Measurements from ENCODE around the gene RBM4B.

GRCh38 chr11:66693356-66694055 is 15.8 kb upstream of the RBM4B start:
- no peak for TF ChIP-seq TAF1 (conservative IDR thresholded peaks at IDR 0.05)
- TF ChIP-seq RAD21 (IDR thresholded peaks at IDR 0.05) = no peak
- TF ChIP-seq, protein P1, sequence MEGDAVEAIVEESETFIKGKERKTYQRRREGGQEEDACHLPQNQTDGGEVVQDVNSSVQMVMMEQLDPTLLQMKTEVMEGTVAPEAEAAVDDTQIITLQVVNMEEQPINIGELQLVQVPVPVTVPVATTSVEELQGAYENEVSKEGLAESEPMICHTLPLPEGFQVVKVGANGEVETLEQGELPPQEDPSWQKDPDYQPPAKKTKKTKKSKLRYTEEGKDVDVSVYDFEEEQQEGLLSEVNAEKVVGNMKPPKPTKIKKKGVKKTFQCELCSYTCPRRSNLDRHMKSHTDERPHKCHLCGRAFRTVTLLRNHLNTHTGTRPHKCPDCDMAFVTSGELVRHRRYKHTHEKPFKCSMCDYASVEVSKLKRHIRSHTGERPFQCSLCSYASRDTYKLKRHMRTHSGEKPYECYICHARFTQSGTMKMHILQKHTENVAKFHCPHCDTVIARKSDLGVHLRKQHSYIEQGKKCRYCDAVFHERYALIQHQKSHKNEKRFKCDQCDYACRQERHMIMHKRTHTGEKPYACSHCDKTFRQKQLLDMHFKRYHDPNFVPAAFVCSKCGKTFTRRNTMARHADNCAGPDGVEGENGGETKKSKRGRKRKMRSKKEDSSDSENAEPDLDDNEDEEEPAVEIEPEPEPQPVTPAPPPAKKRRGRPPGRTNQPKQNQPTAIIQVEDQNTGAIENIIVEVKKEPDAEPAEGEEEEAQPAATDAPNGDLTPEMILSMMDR (IDR thresholded peaks at IDR 0.05; ENCODE audit: low read depth, low read length, missing input control) = no peak
- no peak for TF ChIP-seq ATF3 (IDR thresholded peaks at IDR 0.05)
- TF ChIP-seq GABPA (IDR thresholded peaks at IDR 0.05 in 1 of 2, conservative IDR thresholded peaks at IDR 0.05 in 1 of 2) = no peak
- TF ChIP-seq, protein P2, sequence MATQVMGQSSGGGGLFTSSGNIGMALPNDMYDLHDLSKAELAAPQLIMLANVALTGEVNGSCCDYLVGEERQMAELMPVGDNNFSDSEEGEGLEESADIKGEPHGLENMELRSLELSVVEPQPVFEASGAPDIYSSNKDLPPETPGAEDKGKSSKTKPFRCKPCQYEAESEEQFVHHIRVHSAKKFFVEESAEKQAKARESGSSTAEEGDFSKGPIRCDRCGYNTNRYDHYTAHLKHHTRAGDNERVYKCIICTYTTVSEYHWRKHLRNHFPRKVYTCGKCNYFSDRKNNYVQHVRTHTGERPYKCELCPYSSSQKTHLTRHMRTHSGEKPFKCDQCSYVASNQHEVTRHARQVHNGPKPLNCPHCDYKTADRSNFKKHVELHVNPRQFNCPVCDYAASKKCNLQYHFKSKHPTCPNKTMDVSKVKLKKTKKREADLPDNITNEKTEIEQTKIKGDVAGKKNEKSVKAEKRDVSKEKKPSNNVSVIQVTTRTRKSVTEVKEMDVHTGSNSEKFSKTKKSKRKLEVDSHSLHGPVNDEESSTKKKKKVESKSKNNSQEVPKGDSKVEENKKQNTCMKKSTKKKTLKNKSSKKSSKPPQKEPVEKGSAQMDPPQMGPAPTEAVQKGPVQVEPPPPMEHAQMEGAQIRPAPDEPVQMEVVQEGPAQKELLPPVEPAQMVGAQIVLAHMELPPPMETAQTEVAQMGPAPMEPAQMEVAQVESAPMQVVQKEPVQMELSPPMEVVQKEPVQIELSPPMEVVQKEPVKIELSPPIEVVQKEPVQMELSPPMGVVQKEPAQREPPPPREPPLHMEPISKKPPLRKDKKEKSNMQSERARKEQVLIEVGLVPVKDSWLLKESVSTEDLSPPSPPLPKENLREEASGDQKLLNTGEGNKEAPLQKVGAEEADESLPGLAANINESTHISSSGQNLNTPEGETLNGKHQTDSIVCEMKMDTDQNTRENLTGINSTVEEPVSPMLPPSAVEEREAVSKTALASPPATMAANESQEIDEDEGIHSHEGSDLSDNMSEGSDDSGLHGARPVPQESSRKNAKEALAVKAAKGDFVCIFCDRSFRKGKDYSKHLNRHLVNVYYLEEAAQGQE (IDR thresholded peaks at IDR 0.05) = no peak
- no peak for TF ChIP-seq JUND (IDR thresholded peaks at IDR 0.05)

Data from liver (tissue), 3 donors.